Smooth muscle cell (in vitro differentiated cells): Measurements from ENCODE around the gene BHMT. TPM values are rescaled to one million over a fixed set of nuclear protein-coding genes. Genes with fewer than 3 reads are reported as not detected.

ENCODE experiments used
- DNase-seq: peaks from one replicate; lab custom pipeline; 2025; ENCODE audit not compliant: unreplicated experiment; lab: John Stamatoyannopoulos, UW
- H2AFZ ChIP-seq: fragments of 200-600 bp; sonication (generic); 2 replicates; pipeline ENCODE4 v1.6.0; 2016; ENCODE audit warnings: antibody characterized with exemption, low read depth, mild to moderate bottlenecking
- H3F3A ChIP-seq: fragments of 200-600 bp; sonication (generic); 2 replicates; pipeline ENCODE4 v1.6.0; 2017; ENCODE audit warnings: antibody characterized with exemption, low read depth
- H3K27ac ChIP-seq: fragments of 200-600 bp; sonication (generic); 2 replicates; pipeline ENCODE4 v1.5.1; 2016; ENCODE audit warnings: low read depth, mild to moderate bottlenecking
- H3K27me3 ChIP-seq: fragments of 200-600 bp; sonication (generic); 2 replicates; pipeline ENCODE4 v1.6.1; 2016; ENCODE audit warnings: low read depth, mild to moderate bottlenecking
- H3K36me3 ChIP-seq: fragments of 200-600 bp; sonication (generic); 2 replicates; pipeline ENCODE4 v1.5.1; 2016; ENCODE audit warnings: low read depth
- H3K4me1 ChIP-seq: fragments of 200-600 bp; sonication (generic); 2 replicates; pipeline ENCODE4 v1.5.1; 2016; ENCODE audit warnings: low read depth
- H3K4me2 ChIP-seq: fragments of 200-600 bp; sonication (generic); 2 replicates; pipeline ENCODE4 v1.6.0; 2016; ENCODE audit warnings: mild to moderate bottlenecking
- H3K4me3 ChIP-seq: fragments of 200-600 bp; sonication (generic); 2 replicates; pipeline ENCODE4 v1.5.1; 2016; ENCODE audit warnings: mild to moderate bottlenecking
- H3K79me2 ChIP-seq: fragments of 200-600 bp; sonication (generic); 2 replicates; pipeline ENCODE4 v1.6.0; 2016; ENCODE audit warnings: low read depth, mild to moderate bottlenecking
- H3K9ac ChIP-seq: fragments of 200-600 bp; sonication (generic); 2 replicates; pipeline ENCODE4 v1.6.0; 2016; ENCODE audit warnings: low read depth
- H3K9me3 ChIP-seq: fragments of 200-600 bp; sonication (generic); replicated peaks from 2 replicates; pipeline ENCODE4 v1.5.1; 2016; ENCODE audit warnings: low read depth
- H4K20me1 ChIP-seq: fragments of 200-600 bp; sonication (generic); 2 replicates; pipeline ENCODE4 v1.6.0; 2016; ENCODE audit warnings: low read depth
- CTCF ChIP-seq: fragments of 200-600 bp; sonication (generic); IDR thresholded peaks from 2 replicates; pipeline ENCODE4 v1.5.1; 2017; ENCODE audit warnings: borderline replicate concordance, mild to moderate bottlenecking, antibody characterized with exemption; ENCODE audit not compliant: insufficient read depth, poor library complexity, severe bottlenecking
- WGBS: methylation state at CpG from one replicate; pipeline ENCODE4 v1.1.7; 2016; ENCODE audit warnings: low lambda C conversion rate; 5-methylcytosine and 5-hydroxymethylcytosine counted together
- polyA plus RNA-seq: library from polyadenylated mRNA; unstranded; fragments of >200 nt; fragmentation: Nextera tagmentation; extraction: Ambion mirVana; gene quantifications from 2 replicates; pipeline ENCODE4 v1.2.1, GENCODE V29; 2016
- total RNA-seq: library from RNA; depleted of rRNA; stranded (reverse); fragments of >200 nt; gene quantifications from 2 replicates; pipeline ENCODE4 v1.2.3, GENCODE V29; 2014

BHMT gene
- total and polyA plus RNA-seq, 2 experiments from 2014 or later: not detected

- Histone ChIP-seq H3F3A (no peaks in the 10 kb centered on the region), H3K79me2 (no peaks in the 10 kb centered on the region), H3K9ac (no peak overlapping the region), H3K27ac (no peak overlapping the region), H4K20me1 (no peaks in the 10 kb centered on the region), H3K4me3 (no peak overlapping the region), H3K36me3 (no peaks in the 10 kb centered on the region), H3K9me3 (no peaks in the 10 kb centered on the region), H3K4me1 (no peaks in the 10 kb centered on the region), H3K27me3 (peaks cover 14% of the 10 kb centered on the region), H3K4me2 (no peak overlapping the region), H2AFZ (no peak overlapping the region)
- WGBS: 61% methylated on average over 6 of the region's 6 CpGs
- TF ChIP-seq CTCF: no peak
- DNase-seq: no peak
These were observed 19.2 kb downstream of the BHMT start for GRCh38 chr5:79130781-79131180.

GRCh38 chr5:79133121-79133656, 21.6 kb downstream of the BHMT start:
- Histone ChIP-seq H3F3A (no peaks in the 10 kb centered on the region), H3K9me3 (no peaks in the 10 kb centered on the region), H2AFZ (peak overlapping the region; percentile 62), H3K4me1 (no peaks in the 10 kb centered on the region), H3K9ac (no peak overlapping the region), H3K4me3 (peak overlapping the region; percentile 43), H3K27me3 (peaks cover 10% of the 10 kb centered on the region), H4K20me1 (no peaks in the 10 kb centered on the region), H3K27ac (no peak overlapping the region), H3K4me2 (peak overlapping the region; percentile 78), H3K79me2 (no peaks in the 10 kb centered on the region), H3K36me3 (no peaks in the 10 kb centered on the region)
- TF ChIP-seq CTCF: peak; percentile 51
- WGBS: 21% methylated on average over 4 of the region's 4 CpGs
- no peak for DNase-seq

GRCh38 chr5:79133657-79134451, 22.2 kb downstream of the BHMT start:
- no peak overlapping the region for H3K9ac ChIP-seq
- peak overlapping the region; percentile 62 for H2AFZ ChIP-seq
- peak overlapping the region; percentile 78 for H3K4me2 ChIP-seq
- no peak overlapping the region for H3K27ac ChIP-seq
- no peaks in the 10 kb centered on the region for H3K36me3 ChIP-seq
- H3K4me1 ChIP-seq: no peaks in the 10 kb centered on the region
- H3K9me3 ChIP-seq: no peaks in the 10 kb centered on the region
- peaks cover 10% of the 10 kb centered on the region for H3K27me3 ChIP-seq
- WGBS: 8% methylated on average over 10 of the region's 11 CpGs
- H4K20me1 ChIP-seq: no peaks in the 10 kb centered on the region
- H3K79me2 ChIP-seq: no peaks in the 10 kb centered on the region
- H3F3A ChIP-seq: no peaks in the 10 kb centered on the region
- peak; percentile 8 for DNase-seq
- peak overlapping the region; percentile 43 for H3K4me3 ChIP-seq
- peak; percentile 62 for TF ChIP-seq CTCF
